BE2C (cell line): ENCODE data around the gene SLC66A1.
A peak's percentile ranks its signal among the peaks of the same experiment; 100 is the strongest.

Source experiments
- DNase-seq: peaks from one replicate; pipeline ENCODE4 v3.0.0-alpha.2; 2020
- H3K27me3 ChIP-seq: fragments of 250-450 bp; sonication (Bioruptor Pico); 2 replicates; pipeline ENCODE4 v1.5.1; 2020; ENCODE audit warnings: mild to moderate bottlenecking
- H3K36me3 ChIP-seq: fragments of 250-450 bp; sonication (Bioruptor Pico); 2 replicates; pipeline ENCODE4 v1.5.1; 2020; ENCODE audit warnings: mild to moderate bottlenecking
- H3K4me1 ChIP-seq: fragments of 250-450 bp; sonication (Bioruptor Pico); 2 replicates; pipeline ENCODE4 v1.5.1; 2020
- H3K4me3 ChIP-seq: 2 replicates; pipeline ENCODE4 v1.5.1; 2011; ENCODE audit warnings: low read depth, low read length
- H3K9me3 ChIP-seq: fragments of 250-450 bp; sonication (Bioruptor Pico); 2 replicates; pipeline ENCODE4 v1.5.1; 2020
- TF ChIP-seq, protein P1 (sequence below): IDR thresholded peaks from 2 replicates; pipeline ENCODE4 v1.5.1; 2012; ENCODE audit warnings: mild to moderate bottlenecking, low read depth, low read length

Gene SLC66A1

DNA sequence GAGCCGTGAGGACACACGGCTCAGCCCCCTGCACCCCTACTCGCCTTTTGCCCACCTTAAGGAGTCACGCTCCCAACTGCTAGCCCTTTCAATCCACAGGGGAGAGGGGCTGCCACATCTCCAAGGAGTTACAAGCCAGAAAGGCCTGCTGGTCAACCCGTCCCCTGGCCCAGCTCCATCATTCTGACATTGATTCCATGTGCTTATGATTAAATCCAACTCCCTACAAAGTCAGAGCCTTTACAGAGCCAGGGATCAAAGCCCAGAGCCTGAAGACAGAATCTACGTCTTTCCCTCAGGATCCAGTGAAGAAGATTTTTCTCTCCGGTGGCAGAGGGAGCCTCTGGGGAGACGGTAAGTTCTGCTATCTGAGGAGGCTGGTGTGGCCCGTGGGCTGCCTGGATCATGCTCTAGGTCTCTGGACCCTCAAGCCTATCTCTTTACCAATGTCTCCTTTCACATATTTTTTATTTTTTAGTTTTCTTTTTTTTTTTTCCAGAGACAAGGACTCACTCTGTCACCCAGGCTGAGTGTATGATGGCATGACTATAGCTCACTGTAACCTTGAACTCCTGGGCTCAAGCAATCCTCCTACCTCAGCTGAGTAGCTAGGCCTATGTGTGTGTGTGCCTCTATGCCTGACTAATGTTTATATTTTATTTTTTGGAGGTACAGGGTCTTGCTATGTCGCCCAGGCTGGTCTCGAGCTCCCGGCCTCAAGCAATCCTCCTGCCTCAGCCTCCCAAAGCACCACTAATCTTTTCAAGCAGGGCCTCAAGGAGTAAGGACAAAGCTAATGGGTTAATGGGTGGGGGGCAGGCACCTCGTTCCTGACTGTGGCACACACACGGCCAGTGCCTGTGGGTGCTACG, 61.3 kb downstream of the SLC66A1 start:
- H3K9me3 ChIP-seq: no peaks in the 10 kb centered on the region
- H3K27me3 ChIP-seq: no peaks in the 10 kb centered on the region
- H3K4me3 ChIP-seq: no peak overlapping the region
- H3K36me3 ChIP-seq: peaks cover 8% of the 10 kb centered on the region
- no peaks in the 10 kb centered on the region for H3K4me1 ChIP-seq
- TF ChIP-seq, protein P1, sequence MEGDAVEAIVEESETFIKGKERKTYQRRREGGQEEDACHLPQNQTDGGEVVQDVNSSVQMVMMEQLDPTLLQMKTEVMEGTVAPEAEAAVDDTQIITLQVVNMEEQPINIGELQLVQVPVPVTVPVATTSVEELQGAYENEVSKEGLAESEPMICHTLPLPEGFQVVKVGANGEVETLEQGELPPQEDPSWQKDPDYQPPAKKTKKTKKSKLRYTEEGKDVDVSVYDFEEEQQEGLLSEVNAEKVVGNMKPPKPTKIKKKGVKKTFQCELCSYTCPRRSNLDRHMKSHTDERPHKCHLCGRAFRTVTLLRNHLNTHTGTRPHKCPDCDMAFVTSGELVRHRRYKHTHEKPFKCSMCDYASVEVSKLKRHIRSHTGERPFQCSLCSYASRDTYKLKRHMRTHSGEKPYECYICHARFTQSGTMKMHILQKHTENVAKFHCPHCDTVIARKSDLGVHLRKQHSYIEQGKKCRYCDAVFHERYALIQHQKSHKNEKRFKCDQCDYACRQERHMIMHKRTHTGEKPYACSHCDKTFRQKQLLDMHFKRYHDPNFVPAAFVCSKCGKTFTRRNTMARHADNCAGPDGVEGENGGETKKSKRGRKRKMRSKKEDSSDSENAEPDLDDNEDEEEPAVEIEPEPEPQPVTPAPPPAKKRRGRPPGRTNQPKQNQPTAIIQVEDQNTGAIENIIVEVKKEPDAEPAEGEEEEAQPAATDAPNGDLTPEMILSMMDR: no peak
- no peak for DNase-seq

DNA sequence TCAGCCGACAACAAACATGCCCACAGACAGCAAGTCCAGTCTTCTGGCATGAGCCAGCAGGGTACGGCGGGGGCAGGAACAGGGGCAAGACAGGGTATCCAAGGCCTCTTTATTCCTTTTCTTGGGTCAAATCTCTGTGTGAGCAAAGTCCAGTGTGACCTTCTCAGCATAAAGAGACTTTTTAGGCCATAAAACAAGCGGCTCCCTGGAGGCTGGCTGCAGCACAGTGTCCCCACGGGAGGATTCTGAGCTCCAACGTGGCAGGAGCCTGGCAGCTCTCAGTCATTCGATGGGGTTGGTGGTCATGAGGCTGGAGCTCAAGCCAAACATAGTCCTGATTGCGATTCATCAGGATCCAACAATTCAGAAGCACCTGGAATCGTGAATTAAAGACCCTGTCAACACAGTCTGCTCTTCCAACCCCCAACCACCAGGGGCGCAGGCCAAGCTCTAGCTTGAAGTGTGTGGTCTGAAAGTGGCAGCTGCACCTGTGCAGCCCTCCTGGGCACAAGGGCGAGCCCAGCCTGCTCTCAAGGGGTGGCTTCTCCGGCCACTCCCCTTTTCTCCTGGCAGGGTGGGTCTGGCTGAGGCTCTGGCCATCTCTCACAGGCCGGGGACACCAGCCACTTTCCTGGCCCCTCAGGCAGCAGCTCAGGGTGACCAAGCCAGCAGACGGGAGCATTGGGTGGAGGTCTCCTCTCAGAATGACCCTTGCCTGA, 62.1 kb downstream of the SLC66A1 start:
- TF ChIP-seq, protein P1: peak; percentile 51
- DNase-seq: peak; percentile 30

DNA sequence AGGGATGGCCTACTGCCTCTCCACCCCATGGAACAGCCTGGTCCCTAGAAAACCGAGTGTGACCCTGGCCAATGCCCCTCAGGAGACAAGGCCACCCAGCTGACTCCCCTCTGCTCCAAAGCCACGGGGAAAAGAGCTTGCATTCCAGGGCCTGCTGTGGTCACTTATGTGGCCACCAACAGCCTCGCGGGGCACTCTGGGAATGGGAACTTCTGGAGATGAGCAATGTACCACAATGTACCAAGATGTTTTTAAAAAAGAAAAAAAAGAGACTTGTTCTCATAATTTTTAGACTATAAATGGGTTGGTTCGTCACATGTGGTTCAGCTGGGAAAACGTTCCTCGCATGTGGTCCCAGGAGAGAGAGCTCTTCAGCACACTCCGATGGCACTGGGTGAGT, 62.8 kb downstream of the SLC66A1 start:
- DNase-seq: no peak
- H3K4me1 ChIP-seq: no peaks in the 10 kb centered on the region
- H3K36me3 ChIP-seq: peaks cover 8% of the 10 kb centered on the region
- TF ChIP-seq, protein P1: no peak
- H3K27me3 ChIP-seq: no peaks in the 10 kb centered on the region
- H3K9me3 ChIP-seq: no peaks in the 10 kb centered on the region
- no peak overlapping the region for H3K4me3 ChIP-seq

More for the DNA sequence above, 62.1 kb downstream of the SLC66A1 start:
- Histone ChIP-seq H3K36me3 (peaks cover 8% of the 10 kb centered on the region), H3K4me1 (no peaks in the 10 kb centered on the region), H3K27me3 (no peaks in the 10 kb centered on the region), H3K9me3 (no peaks in the 10 kb centered on the region), H3K4me3 (no peak overlapping the region)

- Histone ChIP-seq H3K27me3 (no peaks in the 10 kb centered on the region), H3K4me1 (no peaks in the 10 kb centered on the region), H3K4me3 (no peak overlapping the region), H3K36me3 (peaks cover 8% of the 10 kb centered on the region), H3K9me3 (no peaks in the 10 kb centered on the region)
- TF ChIP-seq, protein P1: no peak
- DNase-seq: no peak
Observed at GRCh38 chr1:19375631-19376400, 63.7 kb downstream of the SLC66A1 start.

DNA sequence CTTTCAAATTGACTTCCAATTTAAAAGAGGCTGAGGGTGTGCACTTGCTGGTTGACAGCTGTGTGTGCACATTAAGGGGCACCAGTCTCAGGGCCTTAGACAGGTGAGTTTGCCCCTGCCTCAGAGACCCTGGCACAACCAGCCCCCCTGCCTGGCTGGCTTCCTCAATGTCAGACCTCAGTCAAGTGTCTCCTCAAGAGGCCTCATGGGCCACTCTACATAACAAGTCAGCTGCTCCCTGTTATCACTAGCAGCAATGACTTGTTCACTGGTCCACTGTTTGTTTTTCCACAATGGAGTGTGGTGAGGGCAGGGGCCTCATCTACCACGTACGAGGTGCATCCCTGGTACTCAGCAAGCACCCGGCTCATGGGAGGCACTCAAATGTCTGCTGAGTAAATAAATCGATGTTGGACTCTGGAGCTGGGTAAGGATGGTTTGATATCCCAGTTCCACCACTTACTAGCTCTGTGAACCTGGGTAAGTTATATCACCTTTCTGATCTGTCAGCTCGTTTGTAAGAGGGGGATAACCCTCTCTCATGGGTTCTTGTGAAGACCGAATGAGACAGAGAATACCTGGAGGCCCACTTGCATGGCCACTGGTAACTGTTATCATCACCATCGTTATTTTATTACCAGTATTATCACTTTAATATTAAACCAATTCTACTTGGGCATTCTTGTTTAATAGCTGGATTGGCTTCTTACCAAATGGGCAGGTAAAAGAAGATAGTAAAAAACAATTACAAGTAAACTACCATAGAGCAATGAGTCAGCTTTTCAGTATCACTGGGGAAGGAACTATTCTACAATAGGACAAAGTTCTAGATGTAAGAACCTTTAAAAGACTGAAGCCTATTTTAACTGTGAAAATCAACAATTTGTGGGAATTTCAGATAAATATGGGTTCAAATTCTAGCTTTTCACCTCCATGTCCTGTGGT, 64.6 kb downstream of the SLC66A1 start:
- Histone ChIP-seq H3K36me3 (peaks cover 8% of the 10 kb centered on the region), H3K27me3 (no peaks in the 10 kb centered on the region), H3K4me3 (no peak overlapping the region), H3K9me3 (no peaks in the 10 kb centered on the region), H3K4me1 (no peaks in the 10 kb centered on the region)
- no peak for DNase-seq
- TF ChIP-seq, protein P1: no peak
